GM18909 (cell line): Measurements from ENCODE around the gene OR51E1.

Source experiments
- ATAC-seq: cut with Tn5 transposase; IDR thresholded peaks from one replicate; pipeline ENCODE4 v1.9.1; 2021; ENCODE audit warnings: mild to moderate bottlenecking; ENCODE audit not compliant: unreplicated experiment, poor library complexity

The OR51E1 gene

GRCh38 chr11:4704790-4705334, 61.1 kb downstream of the OR51E1 start:
- ATAC-seq: no peak
